Ovary (tissue), 9 donors: ENCODE data around the gene RALGPS2. TPM values are rescaled to one million over a fixed set of nuclear protein-coding genes. Genes with fewer than 3 reads are reported as not detected.

Experiments
- DNase-seq, 5 donors: peaks; one replicate each; pipeline ENCODE4 v3.0.0-alpha.2; 2019 to 2020
- H3K27ac ChIP-seq, 2 donors: fragments of 200-600 bp; one replicate each; pipeline versions ENCODE4 v1.5.1 to v1.8.0; 2019 to 2022
- H3K27me3 ChIP-seq: fragments of 200-600 bp; one replicate; pipeline ENCODE4 v1.8.0; 2022
- H3K36me3 ChIP-seq: fragments of 200-600 bp; sonication (generic); one replicate; pipeline ENCODE4 v1.5.1; 2019
- H3K4me1 ChIP-seq: one replicate; pipeline ENCODE4 v1.8.1; 2013; ENCODE audit warnings: mild to moderate bottlenecking, moderate library complexity; ENCODE audit not compliant: insufficient read depth
- H3K4me3 ChIP-seq: fragments of 200-600 bp; sonication (generic); one replicate; pipeline ENCODE4 v1.5.1; 2017
- H3K9me3 ChIP-seq, 2 donors: fragments of 200-600 bp in 1 of 2; sonication (generic) in 1 of 2; one replicate each; pipeline versions ENCODE4 v1.5.1 to v1.8.1; 2013 to 2019; ENCODE audit warnings: mild to moderate bottlenecking in 1 of 2, moderate library complexity in 1 of 2
- EP300 ChIP-seq: sonication (generic); formaldehyde crosslinking; IDR thresholded peaks from one replicate; pipeline ENCODE4 v1.6.1; 2017; ENCODE audit warnings: antibody characterized with exemption
- POLR2A ChIP-seq: fragments of 450-650 bp; IDR thresholded peaks from one replicate; pipeline ENCODE4 v1.6.1; 2017; ENCODE audit warnings: antibody characterized with exemption, mild to moderate bottlenecking, moderate library complexity
- WGBS, 3 donors: extraction: QIAGEN DNeasy Blood & Tissue Kit in 1 of 3; methylation state at CpG; one replicate each; pipeline versions ENCODE4 v1.1.5 to v1.1.7; 2013 to 2017; 5-methylcytosine and 5-hydroxymethylcytosine counted together
- intact Hi-C, 4 donors: fragments of 100-400 bp; cut with DNase I; formaldehyde crosslinking; loops; one replicate each; pipeline versions ENCODE4 v1.11.0 to v1.15.1; 2022 to 2023
- polyA plus RNA-seq, 2 donors: library from polyadenylated mRNA; stranded (reverse); fragments of 200-250 nt in 1 of 2; fragments of 350-450 nt in 1 of 2; fragmentation: Illumina TruSeq in 1 of 2; extraction: RNeasy Lipid Tissue Mini Kit (QIAGEN cat#74804) in 1 of 2; gene quantifications; one replicate each; pipeline ENCODE4 v1.2.3, GENCODE V29; 2013 to 2014
- total RNA-seq, 7 donors: library from RNA; depleted of rRNA in 2 of 7; stranded (reverse); fragments of >200 nt in 2 of 7; fragmentation: NEBNext Ultra II Directional in 3 of 7; extraction: Animal tissue kit (Norgen Biotek cat#: 25700) in 3 of 7; gene quantifications; one replicate each; pipeline versions ENCODE4 v1.1.0 to v1.2.4, GENCODE V29; 2016 to 2023
- TF ChIP-seq, protein P1 (sequence below), 3 donors: fragments of 450-650 bp in 2 of 3; fragments of 200-600 bp in 1 of 3; IDR thresholded peaks; one replicate each; pipeline versions ENCODE4 v1.5.1 to v1.8.0; 2016 to 2022; ENCODE audit warnings: antibody characterized with exemption in 3 of 3, mild to moderate bottlenecking in 1 of 3
- donor health status: DM: no; HTN: no; CAD: no; lungs with moderate emphysema.
- donor health status: DM: no; HTN: no; CAD: no.
- donor health status: Bipolar disorder and iron deficiency.
- donor health status: DM: yes; HTN: yes; CAD: no.
- donor health status: DM: no; HTN: no; CAD: no.
- donor health status: DM: yes; HTN: yes; CAD: no.

Gene RALGPS2
- total and polyA plus RNA-seq, 9 donors = 6.4 to 43.4 (median 25.0) TPM

DNA sequence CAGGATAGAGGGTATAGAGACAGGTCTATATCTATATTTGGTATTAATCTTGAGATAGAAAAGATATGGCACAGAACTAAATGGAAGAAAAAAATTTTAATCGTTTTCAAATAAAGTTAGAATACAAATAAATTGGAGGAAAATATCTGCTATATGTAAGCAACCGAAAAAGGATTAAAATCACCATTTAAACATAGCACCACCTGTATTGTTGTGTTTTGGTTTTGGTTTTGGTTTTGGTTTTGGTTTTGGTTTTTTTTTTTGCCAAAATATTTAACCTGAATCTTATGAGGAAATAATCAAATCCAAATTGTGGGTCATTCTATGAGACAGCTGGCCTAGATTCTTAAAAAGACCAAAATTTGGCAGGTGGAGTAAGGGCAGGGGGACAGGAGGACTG, 174.4 kb downstream of the RALGPS2 start:
- WGBS, 3 donors = 91 to 94% (median 91%) methylated on average over 2 of the region's 2 CpGs
- no peak for DNase-seq
- H3K9me3 ChIP-seq = no peaks in the 10 kb centered on the region
- no peaks in the 10 kb centered on the region for H3K4me1 ChIP-seq
- no peaks in the 10 kb centered on the region for H3K27me3 ChIP-seq
- no peaks in the 10 kb centered on the region for H3K36me3 ChIP-seq
- no peak overlapping the region for H3K4me3 ChIP-seq
- no peak overlapping the region for H3K27ac ChIP-seq
- TF ChIP-seq, protein P1, sequence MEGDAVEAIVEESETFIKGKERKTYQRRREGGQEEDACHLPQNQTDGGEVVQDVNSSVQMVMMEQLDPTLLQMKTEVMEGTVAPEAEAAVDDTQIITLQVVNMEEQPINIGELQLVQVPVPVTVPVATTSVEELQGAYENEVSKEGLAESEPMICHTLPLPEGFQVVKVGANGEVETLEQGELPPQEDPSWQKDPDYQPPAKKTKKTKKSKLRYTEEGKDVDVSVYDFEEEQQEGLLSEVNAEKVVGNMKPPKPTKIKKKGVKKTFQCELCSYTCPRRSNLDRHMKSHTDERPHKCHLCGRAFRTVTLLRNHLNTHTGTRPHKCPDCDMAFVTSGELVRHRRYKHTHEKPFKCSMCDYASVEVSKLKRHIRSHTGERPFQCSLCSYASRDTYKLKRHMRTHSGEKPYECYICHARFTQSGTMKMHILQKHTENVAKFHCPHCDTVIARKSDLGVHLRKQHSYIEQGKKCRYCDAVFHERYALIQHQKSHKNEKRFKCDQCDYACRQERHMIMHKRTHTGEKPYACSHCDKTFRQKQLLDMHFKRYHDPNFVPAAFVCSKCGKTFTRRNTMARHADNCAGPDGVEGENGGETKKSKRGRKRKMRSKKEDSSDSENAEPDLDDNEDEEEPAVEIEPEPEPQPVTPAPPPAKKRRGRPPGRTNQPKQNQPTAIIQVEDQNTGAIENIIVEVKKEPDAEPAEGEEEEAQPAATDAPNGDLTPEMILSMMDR (IDR thresholded peaks at IDR 0.05) = no peak
- intact Hi-C loops = no loop called here

GRCh38 chr1:178901482-178902125, 176.6 kb downstream of the RALGPS2 start:
- DNase-seq = no peak

GRCh38 chr1:178908358-178908757, 183.3 kb downstream of the RALGPS2 start:
- H3K4me3 ChIP-seq = no peak overlapping the region
- no peaks in the 10 kb centered on the region for H3K4me1 ChIP-seq
- H3K27ac ChIP-seq = no peak overlapping the region
- no peak for TF ChIP-seq POLR2A
- TF ChIP-seq EP300 = no peak
- TF ChIP-seq, protein P1 (IDR thresholded peaks at IDR 0.05) = no peak
- intact Hi-C loops = no loop called here
- no peaks in the 10 kb centered on the region for H3K9me3 ChIP-seq
- no peaks in the 10 kb centered on the region for H3K27me3 ChIP-seq
- H3K36me3 ChIP-seq = no peaks in the 10 kb centered on the region
- 69 to 81% (median 73%) methylated on average over 1 of the region's 1 CpG for WGBS, 3 donors
- DNase-seq = no peak

More at GRCh38 chr1:178901482-178902125, 176.6 kb downstream of the RALGPS2 start:
- TF ChIP-seq, protein P1 (IDR thresholded peaks at IDR 0.05) = no peak
- TF ChIP-seq POLR2A (no peak), EP300 (no peak)
- Histone ChIP-seq H3K9me3 (no peaks in the 10 kb centered on the region), H3K27ac (no peak overlapping the region), H3K4me1 (no peaks in the 10 kb centered on the region), H3K27me3 (no peaks in the 10 kb centered on the region), H3K36me3 (no peaks in the 10 kb centered on the region), H3K4me3 (no peak overlapping the region)
- intact Hi-C loops = no loop called here
- WGBS, 3 donors = 92 to 99% (median 93%) methylated on average over 1 of the region's 1 CpG

DNA sequence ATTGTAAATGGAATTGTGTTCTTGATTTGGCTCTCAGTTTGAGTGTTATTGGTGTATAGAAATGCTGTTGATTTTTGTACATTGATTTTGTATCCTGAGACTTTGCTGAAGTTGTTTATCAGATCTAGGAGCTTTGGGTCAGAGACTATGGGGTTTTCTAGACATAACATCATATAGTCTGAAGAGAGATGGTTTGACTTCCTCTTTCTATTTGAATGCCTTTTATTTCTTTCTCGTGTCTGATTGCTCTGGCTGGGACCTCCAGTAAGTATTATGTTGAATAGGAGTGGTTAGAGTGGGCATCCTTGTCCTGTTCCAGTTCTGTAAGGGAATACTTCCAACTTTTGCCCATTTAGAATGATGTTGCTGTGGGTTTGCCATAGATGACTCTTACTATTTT, 185.0 kb downstream of the RALGPS2 start:
- no peak overlapping the region for H3K27ac ChIP-seq
- WGBS, 3 donors = 94 to 98% (median 97%) methylated on average over 1 of the region's 1 CpG
- H3K36me3 ChIP-seq = no peaks in the 10 kb centered on the region
- no peak for DNase-seq
- no peak overlapping the region for H3K4me3 ChIP-seq
- H3K9me3 ChIP-seq = no peaks in the 10 kb centered on the region
- TF ChIP-seq EP300 (no peak), POLR2A (no peak)
- TF ChIP-seq, protein P1 (IDR thresholded peaks at IDR 0.05) = no peak
- intact Hi-C loops = no loop called here
- H3K4me1 ChIP-seq = no peaks in the 10 kb centered on the region
- no peaks in the 10 kb centered on the region for H3K27me3 ChIP-seq
